Esophagus (tissue), 2 donors: ENCODE results near the gene KIF19. TPM values are rescaled to one million over a fixed set of nuclear protein-coding genes. Genes with fewer than 3 reads are reported as not detected.

Source experiments
- H3K27ac ChIP-seq, 2 donors: one replicate each; pipeline ENCODE4 v1.5.1; 2013; ENCODE audit warnings: low read depth in 2 of 2, mild to moderate bottlenecking in 2 of 2, inconsistent platforms in 1 of 2, low read length in 1 of 2, moderate library complexity in 1 of 2
- H3K27me3 ChIP-seq, 2 donors: one replicate each; pipeline ENCODE4 v1.6.1; 2013; ENCODE audit warnings: low read length in 2 of 2, control low read depth in 1 of 2, mild to moderate bottlenecking in 1 of 2; ENCODE audit not compliant: insufficient read depth in 2 of 2, control insufficient read depth in 1 of 2
- H3K36me3 ChIP-seq, 2 donors: one replicate each; pipeline ENCODE4 v1.6.1; 2013; ENCODE audit warnings: low read length in 1 of 2; ENCODE audit not compliant: control insufficient read depth in 2 of 2, insufficient read depth in 2 of 2
- H3K4me1 ChIP-seq, 2 donors: one replicate each; pipeline ENCODE4 v1.6.1; 2013; ENCODE audit warnings: low read length in 1 of 2; ENCODE audit not compliant: control insufficient read depth in 2 of 2, insufficient read depth in 2 of 2
- H3K4me3 ChIP-seq, 2 donors: one replicate each; pipeline ENCODE4 v1.5.1; 2013; ENCODE audit warnings: low read length in 2 of 2, mild to moderate bottlenecking in 2 of 2, low read depth in 1 of 2, moderate library complexity in 1 of 2
- H3K9me3 ChIP-seq, 2 donors: one replicate each; pipeline ENCODE4 v1.6.1; 2013; ENCODE audit warnings: mild to moderate bottlenecking in 2 of 2, low read depth in 1 of 2, low read length in 1 of 2, moderate library complexity in 1 of 2; ENCODE audit not compliant: control insufficient read depth in 2 of 2, insufficient read depth in 1 of 2
- WGBS, 2 donors: extraction: QIAGEN DNeasy Blood & Tissue Kit; methylation state at CpG; one replicate each; pipeline ENCODE4 v1.1.7; 2013; 5-methylcytosine and 5-hydroxymethylcytosine counted together
- polyA plus RNA-seq, 2 donors: library from polyadenylated mRNA; stranded (reverse); fragments of 200-250 nt; gene quantifications; one replicate each; pipeline ENCODE4 v1.2.3, GENCODE V29; 2013
- donor health status: healthy with polysubstance abuse.
- donor health status: Bipolar disorder and iron deficiency.

Gene KIF19
- polyA plus RNA-seq, 2 donors = 0.43 to 0.47 TPM

GRCh38 chr17:74344658-74345057, 18.6 kb downstream of the KIF19 start:
- Histone ChIP-seq H3K4me3 (no peak overlapping the region), H3K9me3 (peaks cover 0 to 3% of the 10 kb centered on the region in 2 donors), H3K4me1 (no peaks in the 10 kb centered on the region), H3K36me3 (no peaks in the 10 kb centered on the region), H3K27ac (no peak overlapping the region), H3K27me3 (no peaks in the 10 kb centered on the region)
- 72 to 86% methylated on average over 18 to 21 of the region's 21 CpGs for WGBS, 2 donors

- H3K27ac ChIP-seq = no peak overlapping the region
- peaks cover 0 to 3% of the 10 kb centered on the region in 2 donors for H3K9me3 ChIP-seq
- H3K36me3 ChIP-seq = no peaks in the 10 kb centered on the region
- 52 to 57% methylated on average over 12 to 13 of the region's 13 CpGs for WGBS, 2 donors
- no peak overlapping the region for H3K4me3 ChIP-seq
- H3K27me3 ChIP-seq = peaks cover 0 to 3% of the 10 kb centered on the region in 2 donors
- H3K4me1 ChIP-seq = no peaks in the 10 kb centered on the region
Measured at GRCh38 chr17:74345433-74346241, 19.6 kb downstream of the KIF19 start.

GRCh38 chr17:74347646-74348045, 21.6 kb downstream of the KIF19 start:
- WGBS, 2 donors = 81 to 83% methylated on average over 13 to 14 of the region's 14 CpGs
- no peak overlapping the region for H3K4me3 ChIP-seq
- no peaks in the 10 kb centered on the region for H3K4me1 ChIP-seq
- H3K36me3 ChIP-seq = no peaks in the 10 kb centered on the region
- no peaks in the 10 kb centered on the region for H3K9me3 ChIP-seq
- H3K27me3 ChIP-seq = peaks cover 0 to 6% of the 10 kb centered on the region in 2 donors
- H3K27ac ChIP-seq = no peak overlapping the region

- Histone ChIP-seq H3K27me3 (peaks cover 0 to 9% of the 10 kb centered on the region in 2 donors), H3K9me3 (no peaks in the 10 kb centered on the region), H3K27ac (no peak overlapping the region), H3K4me1 (no peaks in the 10 kb centered on the region), H3K36me3 (no peaks in the 10 kb centered on the region), H3K4me3 (no peak overlapping the region)
- WGBS, 2 donors = 49 to 64% methylated on average over 19 of the region's 19 CpGs
Measured at GRCh38 chr17:74349120-74349519, 23.1 kb downstream of the KIF19 start.

GRCh38 chr17:74350486-74350885, 24.5 kb downstream of the KIF19 start:
- WGBS, 2 donors = 81% methylated on average over 20 of the region's 20 CpGs
- no peak overlapping the region for H3K4me3 ChIP-seq
- H3K27me3 ChIP-seq = peaks cover 0 to 12% of the 10 kb centered on the region in 2 donors
- H3K36me3 ChIP-seq = no peaks in the 10 kb centered on the region
- H3K9me3 ChIP-seq = no peaks in the 10 kb centered on the region
- no peak overlapping the region for H3K27ac ChIP-seq
- H3K4me1 ChIP-seq = no peaks in the 10 kb centered on the region

GRCh38 chr17:74351552-74352210, 25.7 kb downstream of the KIF19 start:
- Histone ChIP-seq H3K4me3 (no peak overlapping the region), H3K36me3 (no peaks in the 10 kb centered on the region), H3K4me1 (peaks cover 0 to 3% of the 10 kb centered on the region in 2 donors), H3K9me3 (no peaks in the 10 kb centered on the region), H3K27ac (no peak overlapping the region), H3K27me3 (peaks cover 0 to 20% of the 10 kb centered on the region in 2 donors)
- WGBS, 2 donors = 7 to 9% methylated on average over 40 to 55 of the region's 55 CpGs

- H3K36me3 ChIP-seq = no peaks in the 10 kb centered on the region
- 69 to 77% methylated on average over 10 of the region's 10 CpGs for WGBS, 2 donors
- H3K27ac ChIP-seq = no peak overlapping the region
- peaks cover 0 to 24% of the 10 kb centered on the region in 2 donors for H3K27me3 ChIP-seq
- no peak overlapping the region for H3K4me3 ChIP-seq
- peaks cover 0 to 3% of the 10 kb centered on the region in 2 donors for H3K9me3 ChIP-seq
- H3K4me1 ChIP-seq = peaks cover 0 to 12% of the 10 kb centered on the region in 2 donors
Measured at GRCh38 chr17:74353446-74354060, 27.5 kb downstream of the KIF19 start.

- Histone ChIP-seq H3K4me1 (peaks cover 0 to 12% of the 10 kb centered on the region in 2 donors), H3K36me3 (no peaks in the 10 kb centered on the region), H3K4me3 (no peak overlapping the region), H3K27ac (no peak overlapping the region), H3K9me3 (peaks cover 0 to 3% of the 10 kb centered on the region in 2 donors), H3K27me3 (peaks cover 0 to 24% of the 10 kb centered on the region in 2 donors)
- WGBS, 2 donors = 10 to 11% methylated on average over 22 to 29 of the region's 29 CpGs
Measured at GRCh38 chr17:74354123-74354522, 28.1 kb downstream of the KIF19 start.

GRCh38 chr17:74354561-74354960, 28.5 kb downstream of the KIF19 start:
- WGBS, 2 donors = 66 to 84% methylated on average over 10 of the region's 10 CpGs
- Histone ChIP-seq H3K27me3 (peaks cover 0 to 24% of the 10 kb centered on the region in 2 donors), H3K9me3 (peaks cover 0 to 3% of the 10 kb centered on the region in 2 donors), H3K36me3 (no peaks in the 10 kb centered on the region), H3K27ac (no peak overlapping the region), H3K4me3 (no peak overlapping the region), H3K4me1 (peaks cover 0 to 12% of the 10 kb centered on the region in 2 donors)
